CD8-positive, alpha-beta memory T cell (primary cell): Measurements from ENCODE around the gene TMEM125. TPM values are rescaled to one million over a fixed set of nuclear protein-coding genes. Genes with fewer than 3 reads are reported as not detected.
A peak's percentile ranks its signal among the peaks of the same experiment; 100 is the strongest.

ENCODE experiments used
- CTCF ChIA-PET: fragments of 350-600 bp; sonication (Branson Sonifier 250); formaldehyde crosslinking; loops from one replicate; lab custom pipeline; 2021; ENCODE audit warnings: antibody characterized with exemption; lab: Charles Lee
- POLR2A ChIA-PET: fragments of 350-600 bp; sonication (Branson Sonifier 250); formaldehyde crosslinking; loops from one replicate; lab custom pipeline; 2021; ENCODE audit warnings: antibody characterized with exemption; lab: Charles Lee
- DNase-seq, 5 donors: peaks; one replicate each; pipeline versions ENCODE4 v3.0.0 to v3.0.0-alpha.2; 2020 to 2022; ENCODE audit warnings: mixed read lengths in 1 of 5
- H3K27ac ChIP-seq: one replicate; pipeline ENCODE4 v1.7.0; 2013; ENCODE audit warnings: low read depth, mild to moderate bottlenecking, low read length, moderate library complexity
- H3K27me3 ChIP-seq: 2 replicates; pipeline ENCODE4 v1.7.0; 2013; ENCODE audit warnings: low read length, mild to moderate bottlenecking; ENCODE audit not compliant: insufficient read depth, poor library complexity, severe bottlenecking
- H3K36me3 ChIP-seq: 2 replicates; pipeline ENCODE4 v1.7.0; 2013; ENCODE audit warnings: mild to moderate bottlenecking, low read length, moderate library complexity; ENCODE audit not compliant: insufficient read depth
- H3K4me1 ChIP-seq: 2 replicates; pipeline ENCODE4 v1.7.0; 2013; ENCODE audit warnings: mild to moderate bottlenecking, low read length, moderate library complexity; ENCODE audit not compliant: insufficient read depth
- H3K4me3 ChIP-seq: 2 replicates; pipeline ENCODE4 v1.7.0; 2013; ENCODE audit warnings: mild to moderate bottlenecking, low read length
- H3K9me3 ChIP-seq: 2 replicates; pipeline ENCODE4 v1.7.0; 2013; ENCODE audit warnings: mild to moderate bottlenecking, low read length
- H3K27ac Mint-ChIP-seq, 8 donors: one replicate each; pipeline ENCODE4 v1.8.0; 2020 to 2021; ENCODE audit warnings: mixed read lengths in 8 of 8, mild to moderate bottlenecking in 6 of 8, inconsistent platforms in 3 of 8, moderate library complexity in 3 of 8
- H3K27me3 Mint-ChIP-seq, 2 donors: one replicate each; pipeline ENCODE4 v1.8.0; 2020 to 2021; ENCODE audit warnings: mixed read lengths in 2 of 2, mild to moderate bottlenecking in 1 of 2, moderate library complexity in 1 of 2
- H3K36me3 Mint-ChIP-seq, 3 donors: one replicate each; pipeline ENCODE4 v1.8.0; 2020 to 2021; ENCODE audit warnings: mixed read lengths in 3 of 3, inconsistent platforms in 1 of 3, mild to moderate bottlenecking in 1 of 3
- H3K4me1 Mint-ChIP-seq, 3 donors: one replicate each; pipeline ENCODE4 v1.8.0; 2020 to 2021; ENCODE audit warnings: mixed read lengths in 3 of 3, inconsistent platforms in 1 of 3, mild to moderate bottlenecking in 1 of 3
- H3K4me3 Mint-ChIP-seq, 7 donors: one replicate each; pipeline ENCODE4 v1.8.0; 2020 to 2021; ENCODE audit warnings: mixed read lengths in 7 of 7, mild to moderate bottlenecking in 6 of 7, moderate library complexity in 4 of 7, inconsistent platforms in 2 of 7
- H3K9me3 Mint-ChIP-seq, 5 donors: one replicate each; pipeline ENCODE4 v1.8.0; 2020 to 2022; ENCODE audit warnings: mixed read lengths in 5 of 5, mild to moderate bottlenecking in 3 of 5, moderate library complexity in 2 of 5, inconsistent platforms in 1 of 5
- polyA plus RNA-seq: library from polyadenylated mRNA; unstranded; fragments of 300-500 nt; fragmentation: Illumina TruSeq; gene quantifications from one replicate; pipeline ENCODE4 v1.2.3, GENCODE V29; 2021
- total RNA-seq, 2 experiments: library from RNA; stranded (reverse); gene quantifications; one replicate each; pipeline ENCODE4 v1.2.3, GENCODE V29; 2021

The TMEM125 gene
- total and polyA plus RNA-seq, 3 experiments from 2014 or later: not detected

GRCh38 chr1:43296207-43296606 lies 26.4 kb downstream of the TMEM125 start:
- Histone ChIP-seq H3K4me1 (peaks cover 21% of the 10 kb centered on the region), H3K4me3 (no peak overlapping the region), H3K9me3 (no peaks in the 10 kb centered on the region), H3K27me3 (no peaks in the 10 kb centered on the region), H3K27ac (no peak overlapping the region), H3K36me3 (no peaks in the 10 kb centered on the region)
- POLR2A ChIA-PET: no interaction called here
- H3K27ac Mint-ChIP-seq: peak overlapping the region in 5 of 8 donors; percentile 4 to 90 (median 34)
- H3K4me3 Mint-ChIP-seq: peak overlapping the region in 1 of 7 donors; percentile 8
- no peaks in the 10 kb centered on the region for H3K9me3 Mint-ChIP-seq
- peaks cover 0 to 1% of the 10 kb centered on the region in 2 donors for H3K27me3 Mint-ChIP-seq
- no peaks in the 10 kb centered on the region for H3K36me3 Mint-ChIP-seq
- no peak for DNase-seq
- CTCF ChIA-PET: no interaction called here
- H3K4me1 Mint-ChIP-seq: peaks cover 7 to 15% (median 11%) of the 10 kb centered on the region in 3 donors

DNA sequence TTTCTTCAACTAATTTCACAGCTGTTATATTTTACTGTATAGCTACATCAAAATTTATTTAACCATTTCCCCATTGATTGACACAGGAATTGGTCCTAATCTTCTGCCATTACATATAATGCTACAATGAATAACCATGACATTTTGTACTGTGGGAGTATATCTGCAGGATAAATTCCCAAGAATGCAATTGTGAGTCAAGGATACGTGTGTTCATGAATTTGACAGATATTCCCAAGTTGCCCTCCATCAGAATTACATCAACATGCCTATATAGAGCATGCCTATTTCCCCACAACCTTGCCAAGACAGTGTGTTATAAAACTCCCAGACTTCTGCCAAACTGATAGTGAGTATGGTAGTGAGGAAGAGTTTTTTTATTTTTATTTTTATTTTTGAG lies 28.3 kb downstream of the TMEM125 start:
- Histone ChIP-seq H3K9me3 (no peaks in the 10 kb centered on the region), H3K4me1 (peaks cover 21% of the 10 kb centered on the region), H3K36me3 (no peaks in the 10 kb centered on the region), H3K27me3 (no peaks in the 10 kb centered on the region), H3K27ac (no peak overlapping the region), H3K4me3 (no peak overlapping the region)
- Mint-ChIP-seq H3K4me1 (peaks cover 7 to 15% (median 11%) of the 10 kb centered on the region in 3 donors), H3K27ac (no peak overlapping the region), H3K36me3 (no peaks in the 10 kb centered on the region), H3K4me3 (no peak overlapping the region), H3K9me3 (no peaks in the 10 kb centered on the region), H3K27me3 (peaks cover 1 to 8% of the 10 kb centered on the region in 2 donors)
- ChIA-PET POLR2A (no interaction called here), CTCF (no interaction called here)
- DNase-seq: no peak

GRCh38 chr1:43299101-43299500 lies 29.3 kb downstream of the TMEM125 start:
- CTCF ChIA-PET: no interaction called here
- Mint-ChIP-seq H3K4me3 (no peak overlapping the region), H3K36me3 (no peaks in the 10 kb centered on the region), H3K4me1 (peaks cover 7 to 15% (median 11%) of the 10 kb centered on the region in 3 donors), H3K27ac (no peak overlapping the region), H3K27me3 (peaks cover 1 to 11% of the 10 kb centered on the region in 2 donors), H3K9me3 (no peaks in the 10 kb centered on the region)
- Histone ChIP-seq H3K27ac (no peak overlapping the region), H3K27me3 (no peaks in the 10 kb centered on the region), H3K9me3 (no peaks in the 10 kb centered on the region), H3K4me1 (peaks cover 21% of the 10 kb centered on the region), H3K4me3 (no peak overlapping the region), H3K36me3 (no peaks in the 10 kb centered on the region)
- no peak for DNase-seq
- POLR2A ChIA-PET: no interaction called here

- Histone ChIP-seq H3K27ac (no peak within 1 kb of the TSS), H3K36me3 (no peaks in the 10 kb centered on the region), H3K4me1 (peaks cover 8% of the 10 kb centered on the region), H3K4me3 (no peak within 1 kb of the TSS), H3K9me3 (no peaks in the 10 kb centered on the region), H3K27me3 (no peaks in the 10 kb centered on the region)
- POLR2A ChIA-PET: no interaction called here
- Mint-ChIP-seq H3K4me3 (no peak within 1 kb of the TSS), H3K4me1 (peaks cover 7 to 8% (median 7%) of the 10 kb centered on the region in 3 donors), H3K36me3 (no peaks in the 10 kb centered on the region), H3K27me3 (peaks cover 1 to 15% of the 10 kb centered on the region in 2 donors), H3K9me3 (no peaks in the 10 kb centered on the region), H3K27ac (no peak within 1 kb of the TSS)
- no peak for DNase-seq
- CTCF ChIA-PET: no interaction called here
Measured at GRCh38 chr1:43300378-43301094, 30.8 kb downstream of the TMEM125 start, which contains the start of gene TIE1. Gene TIE1, plus strand, starts transcription at chr1:43300982. Its CDS starts 90 bp downstream, at chr1:43301072.

DNA sequence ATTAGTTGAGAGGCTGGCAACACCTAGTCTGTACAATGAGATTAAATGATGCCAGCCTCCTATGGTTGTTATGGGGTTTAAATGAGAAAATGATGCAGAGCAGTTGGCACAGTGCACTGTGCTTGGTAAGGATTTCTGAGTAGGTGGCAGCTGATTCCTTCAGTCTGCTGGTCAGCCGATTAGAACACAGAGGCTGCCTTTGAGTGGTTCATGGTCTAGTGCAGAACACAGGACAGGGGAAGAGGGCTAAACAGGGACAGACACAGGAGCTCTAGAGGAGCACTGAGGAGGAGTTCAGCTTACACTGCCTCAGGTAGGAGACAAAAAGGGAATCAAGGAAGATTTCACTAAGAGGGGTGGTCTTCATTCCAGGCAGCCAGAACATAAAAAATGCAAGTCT lies 32.4 kb downstream of the TMEM125 start:
- no peaks in the 10 kb centered on the region for H3K9me3 Mint-ChIP-seq
- H3K27ac Mint-ChIP-seq: peak overlapping the region in 1 of 8 donors; percentile 55
- H3K36me3 Mint-ChIP-seq: no peaks in the 10 kb centered on the region
- ChIA-PET CTCF (no interaction called here), POLR2A (no interaction called here)
- no peak overlapping the region for H3K4me3 Mint-ChIP-seq
- Histone ChIP-seq H3K27me3 (no peaks in the 10 kb centered on the region), H3K4me1 (no peaks in the 10 kb centered on the region), H3K9me3 (no peaks in the 10 kb centered on the region), H3K4me3 (no peak overlapping the region), H3K36me3 (no peaks in the 10 kb centered on the region), H3K27ac (no peak overlapping the region)
- peaks cover 1 to 23% of the 10 kb centered on the region in 2 donors for H3K27me3 Mint-ChIP-seq
- H3K4me1 Mint-ChIP-seq: no peaks in the 10 kb centered on the region
- no peak for DNase-seq

- H3K4me3 Mint-ChIP-seq: no peak overlapping the region
- no peak overlapping the region for H3K27ac ChIP-seq
- H3K4me3 ChIP-seq: no peak overlapping the region
- peak overlapping the region in 2 of 8 donors; percentile 30 to 42 for H3K27ac Mint-ChIP-seq
- H3K27me3 ChIP-seq: no peaks in the 10 kb centered on the region
- H3K9me3 ChIP-seq: no peaks in the 10 kb centered on the region
- peaks cover 1 to 23% of the 10 kb centered on the region in 2 donors for H3K27me3 Mint-ChIP-seq
- ChIA-PET CTCF (interaction anchor here (1.3 kb wide), 1 partner anchor 112 kb away, joined by 5 read pairs; no protein-coding TSS in a partner anchor), POLR2A (no interaction called here)
- H3K36me3 Mint-ChIP-seq: no peaks in the 10 kb centered on the region
- no peaks in the 10 kb centered on the region for H3K4me1 ChIP-seq
- no peaks in the 10 kb centered on the region for H3K9me3 Mint-ChIP-seq
- no peak for DNase-seq
- H3K4me1 Mint-ChIP-seq: no peaks in the 10 kb centered on the region
- no peaks in the 10 kb centered on the region for H3K36me3 ChIP-seq
Measured at GRCh38 chr1:43302721-43303470, 33.1 kb downstream of the TMEM125 start.

DNA sequence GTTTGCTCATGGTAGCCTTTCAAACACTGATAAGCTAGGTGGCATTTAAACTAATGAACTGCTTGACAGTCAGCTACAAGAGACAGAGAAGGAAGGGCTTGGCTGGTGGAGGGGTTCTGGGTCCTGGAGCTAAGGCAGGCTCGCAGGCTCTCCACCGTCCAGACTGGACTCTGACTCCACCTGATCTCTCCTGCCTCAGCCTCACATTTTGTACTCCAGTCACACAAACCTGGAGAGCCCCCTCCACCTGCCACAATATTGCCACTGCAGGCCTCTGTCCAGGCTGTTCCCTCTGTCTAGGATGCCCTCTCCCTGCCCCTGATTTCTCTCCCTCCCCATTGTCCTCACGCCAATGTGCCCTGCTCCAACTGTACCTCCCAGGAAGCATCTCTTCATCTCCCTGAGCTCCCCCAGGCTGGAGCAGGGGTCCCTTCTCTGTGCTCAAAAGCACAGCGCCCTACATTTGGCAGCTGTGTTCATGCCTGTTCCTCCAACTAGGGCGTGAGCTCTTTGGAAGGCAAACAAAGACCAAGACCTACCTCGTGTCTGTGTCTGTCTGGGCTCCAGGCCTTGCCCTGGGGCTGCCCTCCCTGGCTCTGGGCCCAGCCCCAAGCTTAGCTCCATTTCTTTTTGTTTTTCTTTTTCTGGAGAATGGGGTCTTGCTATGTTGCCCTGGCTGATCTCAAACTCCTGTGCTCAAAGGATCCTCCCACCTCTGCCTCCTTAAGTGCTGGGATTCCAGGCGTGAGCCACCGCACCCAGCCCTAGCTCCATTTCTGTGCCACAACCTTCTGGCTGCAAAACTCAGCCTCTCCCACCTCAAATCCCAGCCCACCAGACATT lies 33.9 kb downstream of the TMEM125 start:
- no peaks in the 10 kb centered on the region for H3K27me3 ChIP-seq
- no peak overlapping the region for H3K4me3 ChIP-seq
- no peaks in the 10 kb centered on the region for H3K36me3 ChIP-seq
- peaks cover 1 to 27% of the 10 kb centered on the region in 2 donors for H3K27me3 Mint-ChIP-seq
- H3K27ac Mint-ChIP-seq: peak overlapping the region in 1 of 8 donors; percentile 2
- H3K36me3 Mint-ChIP-seq: no peaks in the 10 kb centered on the region
- peak in 1 of 5 donors; percentile 12 for DNase-seq
- ChIA-PET CTCF (interaction anchor here (1.3 kb wide), 1 partner anchor 111 kb away, joined by 5 read pairs; no protein-coding TSS in a partner anchor), POLR2A (no interaction called here)
- H3K4me1 ChIP-seq: no peaks in the 10 kb centered on the region
- H3K9me3 Mint-ChIP-seq: no peaks in the 10 kb centered on the region
- no peak overlapping the region for H3K27ac ChIP-seq
- H3K9me3 ChIP-seq: no peaks in the 10 kb centered on the region
- H3K4me1 Mint-ChIP-seq: no peaks in the 10 kb centered on the region
- H3K4me3 Mint-ChIP-seq: no peak overlapping the region
